ENCODE measurements around the gene IGSF21. TPM values are rescaled to one million over a fixed set of nuclear protein-coding genes. Genes with fewer than 3 reads are reported as not detected.

IGSF21 gene
- total and polyA plus RNA-seq, 2 donors from 2014 or later, result 1.4 to 6.6 TPM

GRCh38 chr1:18069903-18070302 lies 37.7 kb upstream of the IGSF21 start:
- Histone ChIP-seq H3K4me3 (ENCODE audit: low read length in 3 of 3) (no peak overlapping the region), H3K36me3 (ENCODE audit: control insufficient read depth in 2 of 3, insufficient read depth in 3 of 3, low read length in 3 of 3) (no peaks in the 10 kb centered on the region), H3K27ac (ENCODE audit: low read depth in 2 of 2, low read length in 2 of 2) (no peak overlapping the region), H3K9ac (ENCODE audit: low read length in 3 of 3) (no peak overlapping the region), H3K9me3 (ENCODE audit: control insufficient read depth in 2 of 3, insufficient read depth in 1 of 3, low read length in 3 of 3) (no peaks in the 10 kb centered on the region), H3K27me3 (ENCODE audit: control insufficient read depth, insufficient read depth, low read length) (no peaks in the 10 kb centered on the region), H3K4me1 (ENCODE audit: control insufficient read depth in 2 of 3, insufficient read depth in 2 of 3, low read depth in 1 of 3, low read length in 3 of 3) (no peaks in the 10 kb centered on the region)
- DNase-seq, result no peak
- intact Hi-C loops (cut with DNase I), result no loop called here
- FAIRE-seq, result no peak
- no peak for TF ChIP-seq CTCF (IDR thresholded peaks at IDR 0.05; ENCODE audit: borderline replicate concordance, extremely low read depth, insufficient read depth)

- no peak for FAIRE-seq
- intact Hi-C loops (cut with DNase I), result no loop called here
Observed at GRCh38 chr1:18072066-18072465, 35.5 kb upstream of the IGSF21 start.

GRCh38 chr1:18073066-18073642 lies 34.4 kb upstream of the IGSF21 start:
- Histone ChIP-seq H3K27me3 (ENCODE audit: control insufficient read depth, insufficient read depth, low read length) (no peaks in the 10 kb centered on the region), H3K9me3 (ENCODE audit: control insufficient read depth in 2 of 3, insufficient read depth in 1 of 3, low read length in 3 of 3) (no peaks in the 10 kb centered on the region), H3K4me1 (ENCODE audit: control insufficient read depth in 2 of 3, insufficient read depth in 2 of 3, low read depth in 1 of 3, low read length in 3 of 3) (no peaks in the 10 kb centered on the region), H3K27ac (ENCODE audit: low read depth in 2 of 2, low read length in 2 of 2) (no peak overlapping the region), H3K9ac (ENCODE audit: low read length in 3 of 3) (no peak overlapping the region), H3K4me3 (ENCODE audit: low read length in 3 of 3) (no peak overlapping the region), H3K36me3 (ENCODE audit: control insufficient read depth in 2 of 3, insufficient read depth in 3 of 3, low read length in 3 of 3) (no peaks in the 10 kb centered on the region)
- intact Hi-C loops (cut with DNase I), result no loop called here
- DNase-seq, result no peak
- FAIRE-seq, result no peak
- TF ChIP-seq CTCF (IDR thresholded peaks at IDR 0.05; ENCODE audit: borderline replicate concordance, extremely low read depth, insufficient read depth), result no peak

More at GRCh38 chr1:18072066-18072465, 35.5 kb upstream of the IGSF21 start:
- Histone ChIP-seq H3K27me3 (ENCODE audit: control insufficient read depth, insufficient read depth, low read length) (no peaks in the 10 kb centered on the region), H3K4me3 (ENCODE audit: low read length in 3 of 3) (no peak overlapping the region), H3K36me3 (ENCODE audit: control insufficient read depth in 2 of 3, insufficient read depth in 3 of 3, low read length in 3 of 3) (no peaks in the 10 kb centered on the region), H3K27ac (ENCODE audit: low read depth in 2 of 2, low read length in 2 of 2) (no peak overlapping the region), H3K9ac (ENCODE audit: low read length in 3 of 3) (no peak overlapping the region), H3K4me1 (ENCODE audit: control insufficient read depth in 2 of 3, insufficient read depth in 2 of 3, low read depth in 1 of 3, low read length in 3 of 3) (no peaks in the 10 kb centered on the region), H3K9me3 (ENCODE audit: control insufficient read depth in 2 of 3, insufficient read depth in 1 of 3, low read length in 3 of 3) (no peaks in the 10 kb centered on the region)
- TF ChIP-seq CTCF (IDR thresholded peaks at IDR 0.05; ENCODE audit: borderline replicate concordance, extremely low read depth, insufficient read depth), result no peak
- no peak for DNase-seq
